RWPE1 (cell line): Measurements from ENCODE around the gene DCLRE1C.
A peak's percentile ranks its signal among the peaks of the same experiment; 100 is the strongest.
"Not testable (repeated sequence)": the region's sequence is repeated elsewhere in the genome, so short reads cannot be mapped to it uniquely, and the experiment has no call there.

Experiments
- CTCF ChIA-PET: fragments of 350-600 bp; sonication (Branson Sonifier 250); formaldehyde crosslinking; extraction: SDS; loops from one replicate; lab custom pipeline; 2021; lab: Yijun Ruan, JAX
- POLR2A ChIA-PET: fragments of 400-600 bp; formaldehyde crosslinking; extraction: SDS; loops from one replicate; lab custom pipeline; 2020; ENCODE audit warnings: antibody characterized with exemption; ENCODE audit not compliant: low non-redundant PET; lab: Yijun Ruan, JAX
- DNase-seq: peaks from one replicate; pipeline ENCODE4 v3.0.0; 2012; ENCODE audit warnings: low spot score
- H3K27ac ChIP-seq: fragments of 450-650 bp; 2 replicates; pipeline ENCODE4 v1.5.1; 2017
- TF ChIP-seq, protein P1 (sequence below): fragments of 450-650 bp; conservative IDR thresholded peaks from 2 replicates; pipeline ENCODE4 v1.5.1; 2017; ENCODE audit warnings: low read depth, mild to moderate bottlenecking

Gene DCLRE1C

GRCh38 chr10:14873090-14873760 is 80.7 kb downstream of the DCLRE1C start:
- ChIA-PET CTCF (interaction anchor here (0.6 kb wide), 1 partner anchor 856 kb away, joined by 3 read pairs; no protein-coding TSS in a partner anchor), POLR2A (no interaction called here)
- TF ChIP-seq, protein P1, sequence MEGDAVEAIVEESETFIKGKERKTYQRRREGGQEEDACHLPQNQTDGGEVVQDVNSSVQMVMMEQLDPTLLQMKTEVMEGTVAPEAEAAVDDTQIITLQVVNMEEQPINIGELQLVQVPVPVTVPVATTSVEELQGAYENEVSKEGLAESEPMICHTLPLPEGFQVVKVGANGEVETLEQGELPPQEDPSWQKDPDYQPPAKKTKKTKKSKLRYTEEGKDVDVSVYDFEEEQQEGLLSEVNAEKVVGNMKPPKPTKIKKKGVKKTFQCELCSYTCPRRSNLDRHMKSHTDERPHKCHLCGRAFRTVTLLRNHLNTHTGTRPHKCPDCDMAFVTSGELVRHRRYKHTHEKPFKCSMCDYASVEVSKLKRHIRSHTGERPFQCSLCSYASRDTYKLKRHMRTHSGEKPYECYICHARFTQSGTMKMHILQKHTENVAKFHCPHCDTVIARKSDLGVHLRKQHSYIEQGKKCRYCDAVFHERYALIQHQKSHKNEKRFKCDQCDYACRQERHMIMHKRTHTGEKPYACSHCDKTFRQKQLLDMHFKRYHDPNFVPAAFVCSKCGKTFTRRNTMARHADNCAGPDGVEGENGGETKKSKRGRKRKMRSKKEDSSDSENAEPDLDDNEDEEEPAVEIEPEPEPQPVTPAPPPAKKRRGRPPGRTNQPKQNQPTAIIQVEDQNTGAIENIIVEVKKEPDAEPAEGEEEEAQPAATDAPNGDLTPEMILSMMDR = no peak
- DNase-seq = no peak
- no peak overlapping the region for H3K27ac ChIP-seq

GRCh38 chr10:14864871-14865270 is 89.0 kb downstream of the DCLRE1C start:
- CTCF ChIA-PET, POLR2A ChIA-PET, H3K27ac ChIP-seq, DNase-seq: not testable (repeated sequence)

DNA sequence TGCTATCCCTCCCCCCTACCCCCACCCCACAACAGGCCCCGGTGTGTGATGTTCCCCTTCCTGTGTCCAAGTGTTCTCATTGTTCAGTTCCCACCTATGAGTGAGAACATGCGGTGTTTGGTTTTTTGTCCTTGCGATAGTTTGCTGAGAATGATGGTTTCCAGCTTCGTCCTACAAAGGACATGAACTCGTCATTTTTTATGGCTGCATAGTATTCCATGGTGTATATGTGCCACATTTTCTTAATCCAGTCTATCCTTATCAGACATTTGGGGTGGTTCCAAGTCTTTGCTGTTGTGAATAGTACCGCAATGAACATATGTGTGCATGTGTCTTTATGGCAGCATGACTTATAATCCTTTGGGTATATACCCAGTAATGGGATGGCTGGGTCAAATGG is 89.4 kb downstream of the DCLRE1C start:
- CTCF ChIA-PET, DNase-seq, POLR2A ChIA-PET, H3K27ac ChIP-seq: not testable (repeated sequence)

DNA sequence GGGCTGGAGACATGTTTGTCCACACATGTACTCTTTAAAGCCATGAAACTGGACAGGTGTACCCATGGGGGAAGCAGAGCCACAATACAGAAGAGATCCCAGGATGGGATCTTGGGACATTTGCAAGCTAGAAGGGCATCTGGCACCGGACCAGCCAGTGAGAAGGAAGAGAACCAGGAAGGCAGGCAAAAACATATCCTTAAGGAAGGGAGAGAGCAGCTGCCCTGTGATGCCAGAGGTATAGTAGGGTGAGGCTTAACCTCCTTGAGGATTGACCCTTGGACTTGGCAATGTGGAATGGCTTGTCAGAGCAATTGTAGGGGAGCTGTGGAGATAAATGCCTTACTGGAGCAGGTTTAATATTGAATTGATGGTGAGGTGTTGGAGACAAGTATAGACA is 93.1 kb downstream of the DCLRE1C start:
- H3K27ac ChIP-seq = 0 out of 2 replicates have a peak overlapping the region, but pooled peaks have one; percentile 1
- TF ChIP-seq, protein P1 = no peak
- ChIA-PET POLR2A (no interaction called here), CTCF (no interaction called here)
- DNase-seq = no peak

DNA sequence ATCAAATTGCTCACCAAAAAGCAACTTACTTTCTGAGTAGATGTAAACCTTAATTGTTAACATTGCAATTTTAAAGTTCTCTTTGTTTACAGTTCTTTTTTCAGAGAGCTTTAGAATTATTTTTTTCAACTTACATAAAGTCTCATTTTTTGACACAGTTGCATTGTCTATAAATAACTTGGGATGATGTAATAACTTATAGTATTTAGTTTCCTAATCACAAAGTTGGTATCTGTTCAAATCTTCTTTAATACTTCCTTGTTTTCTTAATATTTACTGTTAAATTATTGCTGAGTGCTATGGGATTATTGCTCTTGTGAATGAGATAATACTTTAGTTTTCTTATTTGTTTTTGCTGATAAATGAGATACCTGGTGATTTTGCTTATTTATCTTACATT is 94.1 kb downstream of the DCLRE1C start:
- TF ChIP-seq, protein P1 = no peak
- DNase-seq = no peak
- H3K27ac ChIP-seq = no peak overlapping the region
- ChIA-PET POLR2A (no interaction called here), CTCF (interaction anchor here (0.6 kb wide), 1 partner anchor 1378 kb away, joined by 3 read pairs; no protein-coding TSS in a partner anchor)

- TF ChIP-seq, protein P1 = no peak
- POLR2A ChIA-PET = interaction anchor here (0.6 kb wide), 1 partner anchor 9 kb away, joined by 4 read pairs; no protein-coding TSS in a partner anchor
- DNase-seq = no peak
- H3K27ac ChIP-seq = no peak overlapping the region
- CTCF ChIA-PET = no interaction called here
These were observed 94.9 kb downstream of the DCLRE1C start for GRCh38 chr10:14859043-14859442.

GRCh38 chr10:14858338-14858960 is 95.4 kb downstream of the DCLRE1C start:
- POLR2A ChIA-PET = interaction anchor here (0.6 kb wide), 1 partner anchor 9 kb away, joined by 4 read pairs; no protein-coding TSS in a partner anchor
- no peak for DNase-seq
- H3K27ac ChIP-seq = no peak overlapping the region
- CTCF ChIA-PET = interaction anchor here (0.7 kb wide), 1 partner anchor 49 kb away, joined by 3 read pairs; no protein-coding TSS in a partner anchor
- TF ChIP-seq, protein P1 = no peak
